Measurements from ENCODE around the gene PLXNB2.

Gene PLXNB2

GRCh38 chr22:50300620-50301257, 6.7 kb downstream of the PLXNB2 start:
- Mint-ChIP-seq H3K36me3 (ENCODE audit: low read depth) (no peaks in the 10 kb centered on the region), H3K27me3 (ENCODE audit: low read depth) (peaks cover 15% of the 10 kb centered on the region), H3K27ac (no peak overlapping the region), H3K4me3 (no peak overlapping the region), H3K4me1 (ENCODE audit: low read depth) (peaks cover 2% of the 10 kb centered on the region), H3K9me3 (no peaks in the 10 kb centered on the region)

- Mint-ChIP-seq H3K27ac (no peak overlapping the region), H3K36me3 (ENCODE audit: low read depth) (no peaks in the 10 kb centered on the region), H3K4me1 (ENCODE audit: low read depth) (peaks cover 2% of the 10 kb centered on the region), H3K27me3 (ENCODE audit: low read depth) (peaks cover 16% of the 10 kb centered on the region), H3K9me3 (no peaks in the 10 kb centered on the region), H3K4me3 (no peak overlapping the region)
Observed at GRCh38 chr22:50299785-50300619, 7.4 kb downstream of the PLXNB2 start.

DNA sequence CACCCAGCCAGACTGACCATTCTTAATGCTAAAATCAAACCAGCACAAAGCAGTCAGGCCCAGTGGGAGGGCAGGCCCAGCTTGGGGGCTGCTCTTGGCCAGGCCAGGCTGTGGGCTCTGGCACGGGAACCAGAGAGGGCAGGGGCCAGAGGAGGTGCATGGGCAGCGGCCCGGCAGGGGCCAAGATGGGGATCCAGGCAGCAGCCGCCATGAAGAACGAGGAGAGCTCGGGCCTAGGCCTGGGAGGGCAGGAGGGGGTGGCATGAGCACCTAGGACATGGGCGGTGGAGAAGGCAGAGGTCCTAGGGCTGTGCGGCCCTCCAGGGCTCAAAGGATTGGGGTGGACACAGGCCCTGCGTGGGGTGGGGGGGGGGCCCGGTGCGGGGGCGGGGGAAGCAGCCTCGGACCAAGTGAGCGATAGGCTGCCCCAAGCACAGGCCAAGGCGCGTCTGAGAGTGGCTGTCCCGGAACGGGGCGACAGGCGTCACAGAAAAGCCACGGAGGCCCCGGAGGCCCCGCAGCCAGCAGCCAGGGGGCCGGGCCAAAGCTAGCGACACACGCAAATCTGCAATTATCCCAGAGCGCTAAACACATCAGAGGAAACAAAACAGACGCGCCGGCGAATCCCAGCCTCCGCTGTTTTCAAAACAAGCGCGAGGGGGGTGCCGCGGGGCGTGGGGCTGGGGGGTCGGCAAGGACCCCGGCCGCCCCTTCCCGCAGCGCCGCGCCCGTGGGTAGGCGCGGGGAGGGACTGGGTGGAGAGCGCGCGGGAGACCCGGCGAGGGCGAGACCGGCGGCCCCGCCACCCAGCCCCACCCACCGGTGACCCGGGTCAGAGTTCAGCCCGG, 8.3 kb downstream of the PLXNB2 start:
- Mint-ChIP-seq H3K27me3 (ENCODE audit: low read depth) (peaks cover 16% of the 10 kb centered on the region), H3K9me3 (no peaks in the 10 kb centered on the region), H3K27ac (no peak overlapping the region), H3K4me1 (ENCODE audit: low read depth) (no peaks in the 10 kb centered on the region), H3K4me3 (no peak overlapping the region), H3K36me3 (ENCODE audit: low read depth) (no peaks in the 10 kb centered on the region)

DNA sequence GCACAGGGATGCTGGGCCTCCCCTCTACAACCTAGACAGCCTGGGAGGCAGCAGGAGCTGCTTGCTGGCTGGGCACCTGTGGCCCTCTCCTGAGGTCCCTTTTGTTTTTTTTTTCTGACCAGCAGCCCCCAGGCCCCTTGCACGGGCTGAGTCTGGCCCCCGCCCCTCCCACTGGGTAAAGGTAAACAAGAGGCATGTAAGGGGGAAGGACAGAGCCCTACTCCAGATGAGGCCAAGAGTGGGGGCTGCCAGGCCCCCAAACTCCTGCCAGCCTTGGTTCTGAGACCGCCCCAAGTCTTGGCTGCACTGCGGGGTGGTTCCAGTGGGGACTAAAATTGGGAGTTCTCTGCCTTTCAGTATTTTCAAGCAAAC, 9.2 kb downstream of the PLXNB2 start:
- H3K4me3 Mint-ChIP-seq: no peak overlapping the region
- peaks cover 16% of the 10 kb centered on the region for H3K27me3 Mint-ChIP-seq (ENCODE audit: low read depth)
- H3K27ac Mint-ChIP-seq: no peak overlapping the region
- no peaks in the 10 kb centered on the region for H3K9me3 Mint-ChIP-seq
- no peaks in the 10 kb centered on the region for H3K36me3 Mint-ChIP-seq (ENCODE audit: low read depth)
- H3K4me1 Mint-ChIP-seq (ENCODE audit: low read depth): no peaks in the 10 kb centered on the region

DNA sequence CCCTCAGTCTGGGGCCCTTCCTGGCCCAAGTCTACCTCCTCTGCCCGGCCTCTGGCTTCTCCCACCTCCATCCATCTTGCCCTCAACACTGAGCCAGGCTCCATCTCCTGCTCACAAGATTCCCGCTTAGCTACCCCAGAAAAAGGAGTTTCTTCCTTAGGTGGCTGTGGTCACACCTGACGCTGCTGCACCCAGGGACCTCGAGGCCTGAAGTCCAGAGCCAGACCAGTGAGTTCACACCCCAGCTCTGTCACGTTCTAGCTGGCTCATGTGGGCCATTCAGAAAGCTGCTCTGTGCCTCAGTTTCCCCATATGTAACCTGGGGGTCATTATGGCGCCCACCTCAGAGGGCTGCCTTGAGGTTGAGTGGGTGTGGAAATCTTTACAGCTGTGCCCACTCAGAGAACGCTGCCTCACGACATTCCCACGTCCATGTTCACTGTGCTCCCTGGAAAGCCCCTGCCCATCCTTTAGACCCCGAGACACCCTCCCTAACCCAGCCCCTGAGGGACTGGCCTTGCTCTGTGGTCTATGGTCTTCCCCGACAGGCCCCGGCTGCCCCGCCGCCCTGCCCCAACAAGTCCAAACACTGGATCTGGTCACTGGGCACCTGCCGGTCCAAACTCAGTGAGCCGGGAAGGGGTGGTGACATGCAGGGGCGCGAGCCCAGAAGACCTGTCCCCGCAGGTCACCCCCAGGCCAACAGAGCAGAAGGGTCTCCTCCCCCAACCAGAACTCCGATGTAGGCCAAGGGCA, 9.8 kb downstream of the PLXNB2 start:
- H3K4me1 Mint-ChIP-seq (ENCODE audit: low read depth): peaks cover 3% of the 10 kb centered on the region
- peaks cover 1% of the 10 kb centered on the region for H3K36me3 Mint-ChIP-seq (ENCODE audit: low read depth)
- H3K9me3 Mint-ChIP-seq: no peaks in the 10 kb centered on the region
- H3K27me3 Mint-ChIP-seq (ENCODE audit: low read depth): peaks cover 20% of the 10 kb centered on the region
- H3K4me3 Mint-ChIP-seq: no peak overlapping the region
- no peak overlapping the region for H3K27ac Mint-ChIP-seq

GRCh38 chr22:50296658-50297490, 10.6 kb downstream of the PLXNB2 start:
- H3K4me3 Mint-ChIP-seq: no peak overlapping the region
- peaks cover 4% of the 10 kb centered on the region for H3K36me3 Mint-ChIP-seq (ENCODE audit: low read depth)
- no peaks in the 10 kb centered on the region for H3K9me3 Mint-ChIP-seq
- peaks cover 7% of the 10 kb centered on the region for H3K4me1 Mint-ChIP-seq (ENCODE audit: low read depth)
- H3K27ac Mint-ChIP-seq: no peak overlapping the region
- peaks cover 28% of the 10 kb centered on the region for H3K27me3 Mint-ChIP-seq (ENCODE audit: low read depth)

GRCh38 chr22:50294319-50294656, 13.2 kb downstream of the PLXNB2 start:
- no peak overlapping the region for H3K4me3 Mint-ChIP-seq
- peaks cover 7% of the 10 kb centered on the region for H3K4me1 Mint-ChIP-seq (ENCODE audit: low read depth)
- peaks cover 4% of the 10 kb centered on the region for H3K36me3 Mint-ChIP-seq (ENCODE audit: low read depth)
- H3K27me3 Mint-ChIP-seq (ENCODE audit: low read depth): peaks cover 24% of the 10 kb centered on the region
- H3K9me3 Mint-ChIP-seq: no peaks in the 10 kb centered on the region
- no peak overlapping the region for H3K27ac Mint-ChIP-seq

GRCh38 chr22:50293441-50294318, 13.8 kb downstream of the PLXNB2 start:
- no peak overlapping the region for H3K27ac Mint-ChIP-seq
- peaks cover 4% of the 10 kb centered on the region for H3K36me3 Mint-ChIP-seq (ENCODE audit: low read depth)
- H3K9me3 Mint-ChIP-seq: no peaks in the 10 kb centered on the region

GRCh38 chr22:50292643-50293440, 14.6 kb downstream of the PLXNB2 start:
- peak overlapping the region; percentile 48 for H3K4me3 Mint-ChIP-seq

More at GRCh38 chr22:50293441-50294318, 13.8 kb downstream of the PLXNB2 start:
- H3K4me1 Mint-ChIP-seq (ENCODE audit: low read depth): peaks cover 7% of the 10 kb centered on the region
- H3K4me3 Mint-ChIP-seq: no peak overlapping the region
- peaks cover 21% of the 10 kb centered on the region for H3K27me3 Mint-ChIP-seq (ENCODE audit: low read depth)

GRCh38 chr22:50289942-50290630, 17.4 kb downstream of the PLXNB2 start:
- Mint-ChIP-seq H3K27me3 (ENCODE audit: low read depth) (peaks cover 13% of the 10 kb centered on the region), H3K4me1 (ENCODE audit: low read depth) (peaks cover 7% of the 10 kb centered on the region), H3K4me3 (no peak overlapping the region), H3K27ac (no peak overlapping the region), H3K36me3 (ENCODE audit: low read depth) (peaks cover 4% of the 10 kb centered on the region), H3K9me3 (no peaks in the 10 kb centered on the region)

More at GRCh38 chr22:50292643-50293440, 14.6 kb downstream of the PLXNB2 start:
- Mint-ChIP-seq H3K36me3 (ENCODE audit: low read depth) (peaks cover 4% of the 10 kb centered on the region), H3K27ac (peak overlapping the region; percentile 70), H3K4me1 (ENCODE audit: low read depth) (peaks cover 7% of the 10 kb centered on the region), H3K27me3 (ENCODE audit: low read depth) (peaks cover 18% of the 10 kb centered on the region), H3K9me3 (no peaks in the 10 kb centered on the region)

DNA sequence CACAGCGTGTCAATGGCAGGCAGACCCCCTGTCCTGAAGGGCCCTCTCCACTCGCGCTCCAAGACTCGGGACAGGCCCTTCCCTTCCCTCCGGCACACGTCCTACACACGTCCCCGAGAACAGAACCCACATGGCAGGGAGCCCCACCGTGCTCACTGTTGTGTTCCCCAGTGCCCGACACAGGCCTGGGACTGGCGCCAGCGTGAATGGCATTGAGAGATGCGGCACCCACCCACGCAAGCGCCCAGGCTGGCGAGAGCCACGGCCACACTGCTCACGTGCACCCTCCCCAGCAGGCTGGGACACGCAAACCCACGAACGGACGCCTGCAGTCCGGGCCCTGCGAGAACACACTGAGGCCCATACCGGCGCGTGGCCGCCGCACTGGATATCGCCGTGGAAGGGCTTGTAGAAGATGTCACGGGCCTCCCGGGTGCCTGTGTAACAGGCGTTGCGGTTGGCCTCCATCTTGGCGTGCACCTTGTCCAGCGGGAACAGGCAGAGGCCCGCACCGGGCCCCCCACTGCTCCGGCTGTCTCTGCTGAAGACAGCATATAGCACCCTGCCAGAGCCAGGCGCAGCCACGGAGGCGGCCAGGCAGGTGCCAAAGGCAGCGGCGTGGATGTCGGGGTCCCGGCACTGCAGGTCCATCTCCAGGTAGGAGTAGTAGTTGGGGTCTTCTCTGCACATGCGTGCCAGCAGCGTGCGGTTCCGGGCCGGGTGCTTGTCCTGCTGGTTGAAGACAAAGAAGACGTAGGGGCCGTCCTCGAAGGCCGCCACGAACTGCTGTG, 18.1 kb downstream of the PLXNB2 start:
- H3K27ac Mint-ChIP-seq: no peak overlapping the region
- peaks cover 4% of the 10 kb centered on the region for H3K36me3 Mint-ChIP-seq (ENCODE audit: low read depth)
- H3K4me1 Mint-ChIP-seq (ENCODE audit: low read depth): peaks cover 7% of the 10 kb centered on the region

More for the DNA sequence above, 18.1 kb downstream of the PLXNB2 start:
- Mint-ChIP-seq H3K9me3 (no peaks in the 10 kb centered on the region), H3K4me3 (no peak overlapping the region), H3K27me3 (ENCODE audit: low read depth) (peaks cover 12% of the 10 kb centered on the region)
